OCI-LY3 (cell line): ENCODE measurements around the gene LRRC17.

Experiments
- CTCF ChIP-seq: fragments of 200-600, 300-600 bp; sonication (generic); IDR thresholded peaks from 2 replicates; pipeline ENCODE4 v1.5.1; 2014; ENCODE audit warnings: antibody characterized with exemption, low read length, low read depth
- EZH2phosphoT487 ChIP-seq: fragments of 200-600 bp; shearing (Covaris generic); IDR thresholded peaks from 2 replicates; pipeline ENCODE4 v1.6.1; 2018; ENCODE audit warnings: antibody characterized with exemption, mixed run types, low read depth

DNA sequence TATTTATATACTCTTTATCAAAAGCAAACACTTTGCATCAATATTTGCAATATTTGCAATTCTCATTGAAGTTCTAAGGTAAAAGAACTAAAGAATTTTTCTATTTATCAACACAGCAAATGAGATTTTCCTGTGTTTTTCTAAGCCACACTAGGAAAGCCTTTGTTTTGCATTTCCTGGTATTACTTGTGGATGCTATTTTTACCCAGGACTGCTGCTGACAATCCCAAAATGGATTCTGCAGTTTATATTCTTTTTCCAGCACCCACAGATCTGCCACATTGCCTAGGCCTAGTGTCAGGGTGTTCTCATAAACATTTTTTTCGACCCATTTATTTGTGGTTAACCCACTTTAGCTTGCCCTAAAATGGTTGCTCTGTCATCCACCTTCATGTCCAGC lies 25.9 kb downstream of the LRRC17 start:
- TF ChIP-seq CTCF: no peak
- no peak for TF ChIP-seq EZH2phosphoT487
